ENCODE measurements around the gene ANKRD27.
"Not testable (repeated sequence)": the region's sequence is repeated elsewhere in the genome, so short reads cannot be mapped to it uniquely, and the experiment has no call there.

Gene ANKRD27

GRCh38 chr19:32613008-32613407, 62.0 kb downstream of the ANKRD27 start:
- intact Hi-C loops (cut with DNase I), result no loop called here
- DNase-seq, result no peak

- intact Hi-C loops (cut with DNase I), result no loop called here
- peak in 1 of 10 donors; percentile 15 for DNase-seq
Measured at GRCh38 chr19:32611161-32611560, 63.8 kb downstream of the ANKRD27 start.

DNA sequence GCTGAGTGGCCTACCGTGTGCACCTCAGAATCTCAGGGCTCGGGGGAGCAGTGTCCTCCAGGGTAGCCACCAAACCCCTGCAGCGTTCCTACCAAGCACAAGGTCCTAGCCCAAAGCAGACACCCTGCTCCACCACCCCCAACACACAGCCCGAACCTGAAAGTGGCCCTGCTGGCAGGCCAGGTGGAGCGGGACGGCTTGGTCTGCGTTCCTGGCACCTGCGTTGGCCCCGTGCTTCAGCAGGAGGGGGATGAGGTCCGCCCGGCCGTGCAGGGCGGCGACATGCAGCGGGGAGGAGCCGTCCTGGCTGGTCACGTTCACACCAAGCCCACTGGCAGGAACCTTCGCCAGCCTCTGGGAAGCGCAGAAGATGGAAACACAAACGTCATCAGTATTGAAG, 67.5 kb downstream of the ANKRD27 start:
- DNase-seq, result peak in 1 of 10 donors; percentile 76
- intact Hi-C loops (cut with DNase I), result no loop called here

GRCh38 chr19:32606289-32606688, 68.7 kb downstream of the ANKRD27 start:
- intact Hi-C loops (cut with DNase I), result no loop called here
- DNase-seq, result peak in 1 of 10 donors; percentile 29

DNA sequence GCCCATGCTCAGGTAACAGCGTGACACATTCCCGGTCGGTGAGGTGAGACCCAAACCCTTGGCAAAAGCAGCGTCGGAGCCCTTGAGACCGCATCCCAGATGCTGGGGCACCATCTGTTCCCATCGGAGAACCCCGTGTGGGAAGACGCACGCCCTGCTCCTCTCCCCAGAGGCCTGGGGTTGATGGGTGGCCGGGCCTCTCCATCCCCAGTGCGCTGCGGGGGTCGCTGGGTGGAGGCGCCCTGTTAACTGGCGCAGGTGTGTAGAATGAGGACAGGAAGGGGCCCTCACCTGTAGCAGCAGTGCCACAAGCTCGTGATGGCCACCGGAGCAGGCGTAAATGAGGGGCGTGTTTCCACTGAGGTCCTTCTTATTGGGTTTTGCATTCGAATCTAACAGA, 69.4 kb downstream of the ANKRD27 start:
- intact Hi-C loops (cut with DNase I), result no loop called here
- peak in 1 of 10 donors; percentile 31 for DNase-seq

- peak in 1 of 10 donors; percentile 60 for DNase-seq
- intact Hi-C loops (cut with DNase I), result no loop called here
Measured at GRCh38 chr19:32603961-32604360, 71.0 kb downstream of the ANKRD27 start.

DNA sequence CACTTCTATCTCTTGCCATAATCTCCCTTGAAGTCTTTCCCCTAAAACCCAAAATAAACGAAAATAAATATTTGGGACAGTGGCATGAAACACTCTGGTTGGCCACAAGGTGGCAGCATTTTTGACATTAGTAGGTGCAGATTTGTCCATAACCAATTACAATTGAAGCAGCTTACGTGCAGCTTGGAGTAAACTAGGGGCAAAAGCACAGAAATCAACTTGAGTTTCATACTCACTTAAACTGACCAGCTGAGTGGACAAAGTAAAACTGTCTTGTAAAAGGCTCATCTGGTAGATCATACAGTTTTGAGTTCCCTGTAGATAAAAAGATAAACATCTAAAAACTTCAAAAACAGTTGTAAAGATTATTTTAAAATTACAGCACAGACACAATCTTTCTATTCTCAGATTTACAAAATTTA, 75.2 kb downstream of the ANKRD27 start:
- peak in 3 of 10 donors; percentile 11 to 57 (median 28) for DNase-seq
- intact Hi-C loops (cut with DNase I), result no loop called here

GRCh38 chr19:32599258-32599657, 75.7 kb downstream of the ANKRD27 start:
- intact Hi-C loops (cut with DNase I), result no loop called here
- DNase-seq, result no peak

- peak in 1 of 10 donors; percentile 49 for DNase-seq
- intact Hi-C loops (cut with DNase I), result no loop called here
Measured at GRCh38 chr19:32598022-32598421, 77.0 kb downstream of the ANKRD27 start.

- intact Hi-C loops (cut with DNase I), result no loop called here
- DNase-seq, result no peak
Measured at GRCh38 chr19:32595491-32595890, 79.5 kb downstream of the ANKRD27 start.

DNA sequence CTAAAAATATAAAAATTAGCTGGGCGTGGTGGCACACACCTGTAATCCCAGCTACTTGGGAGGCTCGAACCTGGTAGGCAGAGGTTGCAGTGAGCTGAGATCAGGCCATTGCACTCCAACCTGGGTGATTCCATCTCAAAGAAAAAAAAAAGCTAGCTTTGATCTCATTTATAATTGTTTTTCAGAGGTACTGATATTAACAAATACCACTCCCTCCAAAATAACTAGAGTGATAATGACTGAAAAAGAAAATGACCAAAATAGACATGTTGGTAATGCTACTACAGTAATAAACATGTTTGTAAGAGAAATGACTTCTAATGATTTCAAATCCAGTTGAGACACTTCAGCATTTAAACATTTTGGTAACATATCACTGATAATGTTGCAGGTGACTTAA, 81.0 kb downstream of the ANKRD27 start:
- no peak for DNase-seq
- intact Hi-C loops (cut with DNase I), result no loop called here

- intact Hi-C loops (cut with DNase I), result loop anchor here (10.0 kb wide), 1 partner anchor 87 kb away; the partner anchor contains the start of genes ANKRD27 and RGS9BP
- DNase-seq, result not testable (repeated sequence)
Measured at GRCh38 chr19:32587747-32588504, 87.1 kb downstream of the ANKRD27 start.

GRCh38 chr19:32581705-32582179, 93.2 kb downstream of the ANKRD27 start:
- DNase-seq, result peak in 4 of 10 donors; percentile 12 to 85 (median 23)
- intact Hi-C loops (cut with DNase I), result loop anchor here (5.0 to 10.0 kb wide), 2 partner anchors 93 to 239 kb away; partner anchors contain the start of genes ANKRD27 and RGS9BP

- intact Hi-C loops (cut with DNase I), result loop anchor here (5.0 to 10.0 kb wide), 2 partner anchors 94 to 239 kb away; partner anchors contain the start of genes ANKRD27 and RGS9BP
- DNase-seq, result peak; percentile 90 to 99 (median 96)
Measured at GRCh38 chr19:32580901-32581704, 93.9 kb downstream of the ANKRD27 start, which contains the start of gene PDCD5. Gene PDCD5 (plus strand): TSS chr19:32581190. CDS start chr19:32581262, 72 bp downstream.

- peak in 1 of 10 donors; percentile 17 for DNase-seq
- intact Hi-C loops (cut with DNase I), result loop anchor here (5.0 to 10.0 kb wide), 2 partner anchors 94 to 238 kb away; partner anchors contain the start of genes ANKRD27 and RGS9BP
Measured at GRCh38 chr19:32580353-32580900, 94.6 kb downstream of the ANKRD27 start.

DNA sequence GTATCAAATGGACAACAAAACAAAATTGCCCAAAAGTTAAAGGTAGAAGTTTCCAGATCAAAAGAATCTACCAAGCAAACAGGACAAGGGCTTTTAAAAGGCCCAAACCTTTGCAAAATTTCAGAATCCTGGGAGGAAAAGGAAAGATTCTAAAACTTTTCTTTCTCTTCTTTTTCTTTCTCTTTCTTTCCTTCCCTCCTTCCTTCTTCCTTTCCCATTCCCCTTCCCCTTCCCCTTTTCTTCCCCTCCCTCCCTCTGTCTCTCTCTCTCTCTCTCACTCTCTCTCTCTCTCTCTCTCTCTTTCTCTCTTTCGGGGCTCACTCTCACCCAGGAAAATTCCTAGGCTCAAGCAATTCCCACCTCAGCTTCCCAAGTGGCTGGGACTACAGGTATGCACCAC, 98.2 kb downstream of the ANKRD27 start:
- intact Hi-C loops (cut with DNase I), result loop anchor here (10.0 kb wide), 2 partner anchors 172 to 1892 kb away; partner anchors contain the start of gene DPY19L3
- no peak for DNase-seq

DNA sequence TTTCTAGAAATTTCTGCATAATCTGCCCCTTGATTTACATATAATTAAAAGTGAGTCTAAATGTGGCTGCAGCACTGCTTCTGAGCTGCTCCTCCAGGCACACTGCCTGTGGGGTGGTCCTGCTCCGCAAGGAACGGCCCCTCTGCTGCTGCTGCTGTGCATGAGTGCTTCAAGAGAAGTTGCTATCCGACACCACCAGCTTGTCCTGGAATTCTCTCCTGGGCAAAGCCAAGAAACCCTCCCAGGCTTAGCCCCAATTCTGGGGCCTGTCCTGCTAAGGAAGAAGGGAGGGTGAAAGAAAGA, 101.5 kb downstream of the ANKRD27 start:
- DNase-seq, result no peak
- intact Hi-C loops (cut with DNase I), result loop anchor here (5.0 to 10.0 kb wide), 3 partner anchors 169 to 1889 kb away; partner anchors contain the start of gene DPY19L3

DNA sequence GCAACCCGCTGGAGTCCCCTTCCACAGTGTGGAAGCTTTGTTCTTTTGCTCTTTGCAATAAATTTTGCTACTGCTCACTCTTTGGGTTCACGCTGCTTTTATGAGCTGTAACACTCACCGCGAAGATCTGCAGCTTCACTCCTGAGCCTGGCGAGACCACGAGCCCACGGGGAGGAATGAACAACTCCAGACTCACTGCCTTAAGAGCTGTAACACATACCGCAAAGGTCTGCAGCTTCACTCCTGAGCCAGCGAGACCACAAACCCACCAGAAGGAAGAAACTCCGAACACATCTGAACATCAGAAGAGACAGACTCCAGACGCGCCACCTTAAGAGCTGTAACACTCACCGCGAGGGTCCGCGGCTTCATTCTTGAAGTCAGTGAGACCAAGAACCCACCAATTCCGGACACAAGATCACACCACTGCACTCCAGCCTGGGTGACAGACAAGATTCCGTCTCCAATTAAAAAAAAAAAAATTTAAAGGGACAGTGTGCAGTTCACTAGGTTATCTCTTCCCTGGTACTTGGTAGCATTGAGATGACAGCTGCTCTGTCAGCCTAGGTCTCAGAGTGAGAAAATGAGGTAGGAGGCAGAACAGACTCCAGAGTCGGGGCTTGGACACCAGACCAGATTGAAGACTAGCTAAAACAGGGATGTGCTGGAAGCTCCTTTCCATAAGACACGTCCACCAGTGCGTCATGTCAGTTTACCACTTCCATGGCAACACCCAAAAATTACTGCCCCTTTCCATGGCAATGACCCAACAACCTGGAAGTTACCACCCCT, 102.1 kb downstream of the ANKRD27 start:
- intact Hi-C loops (cut with DNase I), result loop anchor here (5.0 to 10.0 kb wide), 3 partner anchors 168 to 1888 kb away; partner anchors contain the start of gene DPY19L3
- DNase-seq, result not testable (repeated sequence)

DNA sequence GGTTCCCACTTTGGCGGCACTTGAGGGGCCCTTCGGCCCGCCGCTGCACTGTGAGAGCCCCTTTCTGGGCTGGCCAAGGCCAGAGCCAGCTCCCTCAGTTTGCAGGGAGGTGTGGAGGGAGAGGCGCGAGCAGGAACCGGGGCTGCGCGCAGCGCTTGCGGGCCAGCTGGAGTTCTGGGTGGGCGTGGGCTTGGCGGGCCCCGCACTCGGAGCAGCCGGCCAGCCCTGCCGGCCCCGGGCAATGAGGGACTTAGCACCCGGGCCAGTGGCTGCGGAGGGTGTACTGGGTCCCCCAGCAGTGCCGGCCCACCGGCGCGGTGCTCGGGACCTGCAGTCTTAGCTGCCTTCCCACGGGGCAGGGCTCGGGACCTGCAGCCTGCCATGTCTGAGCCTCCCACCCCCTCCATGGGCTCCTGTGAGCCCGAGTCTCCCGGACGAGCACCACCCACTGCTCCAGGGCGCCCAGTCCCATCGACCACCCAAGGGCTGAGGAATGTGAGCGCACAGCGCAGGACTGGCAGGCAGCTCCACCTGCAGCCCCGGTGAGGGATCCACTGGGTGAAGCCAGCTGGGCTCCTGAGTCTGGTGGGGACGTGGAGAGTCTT, 103.4 kb downstream of the ANKRD27 start:
- DNase-seq, result not testable (repeated sequence)
- intact Hi-C loops (cut with DNase I), result loop anchor here (2.0 to 10.0 kb wide), 4 partner anchors 167 to 1887 kb away; partner anchors contain the start of gene DPY19L3
